ENCODE data around the gene KAZALD1.
A peak's percentile ranks its signal among the peaks of the same experiment; 100 is the strongest.

The KAZALD1 gene

DNA sequence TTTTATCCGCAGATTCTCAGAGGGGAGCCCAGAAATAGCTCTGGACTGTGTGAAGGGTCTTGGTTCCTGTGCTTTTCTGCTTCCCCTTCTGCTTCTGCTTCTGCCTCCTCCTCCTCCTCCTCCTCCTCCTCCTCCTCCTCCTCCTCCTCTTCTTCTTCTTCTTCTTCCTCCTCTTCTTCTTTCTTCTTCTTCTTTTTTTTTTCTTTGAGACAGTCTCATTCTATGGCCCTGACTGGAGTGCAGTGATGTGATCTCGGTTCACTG is 42.4 kb upstream of the KAZALD1 start:
- H3K27me3 ChIP-seq (ENCODE audit: control insufficient read depth in 1 of 2, insufficient read depth in 2 of 2, low read length in 2 of 2): peaks cover 4 to 14% of the 10 kb centered on the region in 2 donors
- no peak overlapping the region for H3K4me3 ChIP-seq (ENCODE audit: low read depth in 1 of 2, low read length in 2 of 2)

DNA sequence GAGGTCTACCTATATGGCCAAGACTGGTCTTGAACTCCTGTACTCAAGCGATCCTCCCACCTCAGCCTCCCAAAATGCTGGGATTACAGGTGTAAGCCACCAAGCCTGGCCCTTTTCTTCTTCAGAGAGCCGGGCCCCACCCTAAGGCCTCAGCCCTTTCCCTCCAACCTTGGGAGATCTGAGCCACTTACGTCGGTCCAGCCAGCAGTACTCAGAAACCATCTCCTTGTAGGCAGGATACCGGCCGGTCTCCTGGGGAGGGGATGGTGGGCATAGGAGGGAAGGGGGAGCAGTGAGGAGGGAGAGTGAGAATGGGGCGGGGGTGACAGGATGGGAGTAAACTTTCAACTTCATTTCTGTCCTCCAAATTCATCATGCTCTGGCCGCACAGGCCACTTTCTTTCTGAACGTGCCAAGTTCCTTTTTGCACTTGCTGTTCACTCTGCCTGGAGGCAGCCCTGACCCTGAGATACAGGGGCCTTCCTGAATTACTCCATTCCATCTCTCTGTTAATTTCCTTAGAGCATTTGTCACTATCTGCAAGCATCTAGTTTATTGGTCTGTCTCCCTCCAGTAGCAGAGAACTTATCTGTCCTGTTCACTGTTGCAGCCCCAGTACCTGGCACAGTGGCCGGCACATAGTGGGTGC is 41.2 kb upstream of the KAZALD1 start:
- Histone ChIP-seq H3K9me3 (ENCODE audit: control insufficient read depth in 1 of 2, low read length in 2 of 2) (no peaks in the 10 kb centered on the region), H3K9ac (ENCODE audit: low read depth in 1 of 2, low read length in 2 of 2) (no peak overlapping the region), H3K4me1 (ENCODE audit: control insufficient read depth in 1 of 2, insufficient read depth in 2 of 2, low read length in 2 of 2) (peaks cover 0 to 9% of the 10 kb centered on the region in 2 donors), H3K27ac (ENCODE audit: low read depth, low read length) (no peak overlapping the region), H3K27me3 (ENCODE audit: control insufficient read depth in 1 of 2, insufficient read depth in 2 of 2, low read length in 2 of 2) (peaks cover 4 to 14% of the 10 kb centered on the region in 2 donors), H3K36me3 (ENCODE audit: control insufficient read depth in 1 of 2, insufficient read depth in 2 of 2, low read length in 2 of 2) (no peaks in the 10 kb centered on the region), H3K4me3 (ENCODE audit: low read depth in 1 of 2, low read length in 2 of 2) (no peak overlapping the region)

More for the DNA sequence above, 42.4 kb upstream of the KAZALD1 start:
- Histone ChIP-seq H3K9me3 (ENCODE audit: control insufficient read depth in 1 of 2, low read length in 2 of 2) (no peaks in the 10 kb centered on the region), H3K27ac (ENCODE audit: low read depth, low read length) (no peak overlapping the region), H3K4me1 (ENCODE audit: control insufficient read depth in 1 of 2, insufficient read depth in 2 of 2, low read length in 2 of 2) (peaks cover 0 to 9% of the 10 kb centered on the region in 2 donors), H3K9ac (ENCODE audit: low read depth in 1 of 2, low read length in 2 of 2) (no peak overlapping the region), H3K36me3 (ENCODE audit: control insufficient read depth in 1 of 2, insufficient read depth in 2 of 2, low read length in 2 of 2) (no peaks in the 10 kb centered on the region)

DNA sequence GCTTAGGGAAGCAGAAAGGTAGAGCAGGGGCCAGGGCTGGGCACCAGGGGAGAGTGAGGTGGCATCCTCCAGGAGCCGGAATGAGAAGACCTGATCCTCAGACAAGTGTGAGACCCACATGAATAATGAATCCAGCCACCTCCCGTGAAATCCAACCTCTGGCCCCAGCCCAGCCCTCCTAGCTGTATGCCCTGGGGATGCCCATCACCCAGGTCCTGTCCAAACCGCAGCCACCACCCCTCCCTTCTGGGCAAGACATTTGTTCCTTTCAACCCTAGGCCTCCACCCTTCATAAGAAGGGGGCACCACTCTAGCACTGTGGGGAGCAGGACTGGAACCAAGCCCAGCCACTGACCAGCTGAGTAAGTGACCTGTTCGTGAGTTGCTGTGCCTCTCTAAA is 40.5 kb upstream of the KAZALD1 start:
- Histone ChIP-seq H3K4me1 (ENCODE audit: control insufficient read depth in 1 of 2, insufficient read depth in 2 of 2, low read length in 2 of 2) (peaks cover 0 to 9% of the 10 kb centered on the region in 2 donors), H3K27me3 (ENCODE audit: control insufficient read depth in 1 of 2, insufficient read depth in 2 of 2, low read length in 2 of 2) (peaks cover 4 to 9% of the 10 kb centered on the region in 2 donors), H3K9me3 (ENCODE audit: control insufficient read depth in 1 of 2, low read length in 2 of 2) (no peaks in the 10 kb centered on the region), H3K36me3 (ENCODE audit: control insufficient read depth in 1 of 2, insufficient read depth in 2 of 2, low read length in 2 of 2) (no peaks in the 10 kb centered on the region), H3K27ac (ENCODE audit: low read depth, low read length) (no peak overlapping the region), H3K4me3 (ENCODE audit: low read depth in 1 of 2, low read length in 2 of 2) (no peak overlapping the region), H3K9ac (ENCODE audit: low read depth in 1 of 2, low read length in 2 of 2) (no peak overlapping the region)

DNA sequence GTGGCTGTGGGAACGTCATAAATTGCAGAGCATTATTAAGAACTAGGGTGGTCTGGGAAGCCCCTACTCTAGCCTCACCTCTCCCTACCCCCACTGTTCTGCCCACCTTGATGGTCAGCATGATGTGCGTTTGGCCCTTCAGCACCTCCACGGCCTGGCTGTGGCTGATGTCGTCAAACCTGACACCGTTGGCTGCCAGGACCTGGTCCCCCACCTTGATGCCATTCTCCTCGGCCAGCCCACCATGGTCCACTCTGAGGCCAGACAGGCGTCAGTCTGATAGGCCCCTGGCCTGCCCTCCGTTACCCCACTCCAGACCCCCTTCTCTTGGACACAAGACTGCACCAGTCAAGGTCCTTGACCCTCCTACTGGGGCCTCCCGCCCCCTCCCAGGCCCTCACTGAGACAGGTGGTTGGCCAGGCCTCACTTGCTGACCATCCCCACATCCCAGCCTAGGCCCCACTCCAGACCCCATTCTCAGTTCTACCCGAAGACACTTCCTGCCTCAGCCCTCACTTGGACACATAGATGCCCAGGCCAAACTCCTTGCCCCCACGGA is 40.0 kb upstream of the KAZALD1 start:
- Histone ChIP-seq H3K4me1 (ENCODE audit: control insufficient read depth in 1 of 2, insufficient read depth in 2 of 2, low read length in 2 of 2) (peaks cover 0 to 9% of the 10 kb centered on the region in 2 donors), H3K27me3 (ENCODE audit: control insufficient read depth in 1 of 2, insufficient read depth in 2 of 2, low read length in 2 of 2) (peaks cover 4 to 5% of the 10 kb centered on the region in 2 donors), H3K36me3 (ENCODE audit: control insufficient read depth in 1 of 2, insufficient read depth in 2 of 2, low read length in 2 of 2) (no peaks in the 10 kb centered on the region), H3K4me3 (ENCODE audit: low read depth in 1 of 2, low read length in 2 of 2) (no peak overlapping the region), H3K27ac (ENCODE audit: low read depth, low read length) (no peak overlapping the region), H3K9me3 (ENCODE audit: control insufficient read depth in 1 of 2, low read length in 2 of 2) (no peaks in the 10 kb centered on the region), H3K9ac (ENCODE audit: low read depth in 1 of 2, low read length in 2 of 2) (no peak overlapping the region)

DNA sequence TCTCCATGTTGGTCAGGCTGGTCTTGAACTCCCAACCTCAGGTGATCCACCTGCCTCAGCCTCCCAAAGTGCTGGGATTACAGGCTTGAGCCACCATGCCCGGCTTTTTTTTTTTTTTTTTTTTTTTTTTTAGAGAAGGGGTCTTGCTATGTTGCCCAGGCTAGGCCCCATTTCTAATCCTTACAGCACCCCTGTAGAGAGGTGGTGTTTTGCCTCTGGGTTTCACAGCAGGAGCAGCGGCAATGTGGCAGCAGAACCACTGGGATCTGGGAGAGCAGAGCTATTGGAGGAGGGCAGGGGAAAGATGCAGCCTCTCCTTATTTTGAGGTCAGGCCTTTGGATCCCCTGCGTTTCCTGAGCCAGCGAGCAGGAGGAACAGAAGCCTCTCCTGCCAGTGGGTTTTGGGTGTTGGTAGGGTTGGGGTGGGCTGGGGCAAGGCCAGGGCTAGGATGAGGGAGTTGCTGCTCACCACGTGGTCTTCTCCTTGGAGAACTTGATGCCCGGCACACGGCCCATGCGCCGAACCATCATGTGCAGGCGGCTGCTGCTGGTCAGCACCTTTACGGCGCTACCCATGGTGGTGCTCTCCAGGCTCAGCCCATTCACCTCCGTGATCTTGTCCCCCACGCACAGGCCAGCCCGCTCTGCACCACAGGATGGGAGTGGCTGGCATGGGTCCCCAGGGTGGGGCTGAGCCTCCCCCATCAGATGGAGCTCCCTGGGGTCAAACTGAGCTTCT is 38.7 kb upstream of the KAZALD1 start:
- no peak overlapping the region for H3K27ac ChIP-seq (ENCODE audit: low read depth, low read length)
- H3K36me3 ChIP-seq (ENCODE audit: control insufficient read depth in 1 of 2, insufficient read depth in 2 of 2, low read length in 2 of 2): no peaks in the 10 kb centered on the region
- H3K9me3 ChIP-seq (ENCODE audit: control insufficient read depth in 1 of 2, low read length in 2 of 2): no peaks in the 10 kb centered on the region
- peaks cover 0 to 5% of the 10 kb centered on the region in 2 donors for H3K27me3 ChIP-seq (ENCODE audit: control insufficient read depth in 1 of 2, insufficient read depth in 2 of 2, low read length in 2 of 2)
- H3K9ac ChIP-seq (ENCODE audit: low read depth in 1 of 2, low read length in 2 of 2): no peak overlapping the region
- no peak overlapping the region for H3K4me3 ChIP-seq (ENCODE audit: low read depth in 1 of 2, low read length in 2 of 2)
- peaks cover 0 to 9% of the 10 kb centered on the region in 2 donors for H3K4me1 ChIP-seq (ENCODE audit: control insufficient read depth in 1 of 2, insufficient read depth in 2 of 2, low read length in 2 of 2)

DNA sequence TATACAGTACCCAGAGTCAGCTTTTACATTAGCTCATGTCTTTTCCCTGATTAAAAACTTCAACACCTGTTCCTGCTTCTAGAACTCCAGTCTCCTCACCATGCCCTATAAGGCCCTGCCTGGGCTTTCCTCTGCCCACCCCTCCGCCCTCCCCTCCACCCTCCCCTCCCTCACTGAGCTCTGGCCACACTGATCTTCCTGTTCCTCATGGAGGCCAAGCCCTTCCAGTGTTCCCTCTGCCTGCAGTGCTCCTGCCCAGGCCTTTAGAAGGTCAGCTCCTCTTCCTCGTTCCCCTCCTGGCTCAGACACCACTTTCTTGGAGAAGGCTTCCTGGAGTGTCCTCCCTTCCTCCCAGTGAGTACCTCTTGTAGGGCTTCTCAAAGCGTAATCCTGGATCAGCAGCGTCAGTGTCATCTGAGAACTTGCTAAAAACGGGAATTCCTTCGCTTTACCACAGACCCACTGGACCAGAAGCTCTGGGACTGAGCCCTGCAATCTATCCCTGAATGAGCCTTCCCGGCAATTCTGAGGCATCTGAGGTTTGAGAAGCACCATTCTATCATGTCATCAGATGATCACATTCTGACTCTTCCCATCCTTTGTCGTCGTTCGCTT is 34.6 kb upstream of the KAZALD1 start:
- peaks cover 0 to 2% of the 10 kb centered on the region in 2 donors for H3K27me3 ChIP-seq (ENCODE audit: control insufficient read depth in 1 of 2, insufficient read depth in 2 of 2, low read length in 2 of 2)
- peaks cover 0 to 16% of the 10 kb centered on the region in 2 donors for H3K4me1 ChIP-seq (ENCODE audit: control insufficient read depth in 1 of 2, insufficient read depth in 2 of 2, low read length in 2 of 2)
- no peak overlapping the region for H3K4me3 ChIP-seq (ENCODE audit: low read depth in 1 of 2, low read length in 2 of 2)
- H3K27ac ChIP-seq (ENCODE audit: low read depth, low read length): no peak overlapping the region
- H3K36me3 ChIP-seq (ENCODE audit: control insufficient read depth in 1 of 2, insufficient read depth in 2 of 2, low read length in 2 of 2): no peaks in the 10 kb centered on the region
- no peak overlapping the region for H3K9ac ChIP-seq (ENCODE audit: low read depth in 1 of 2, low read length in 2 of 2)
- no peaks in the 10 kb centered on the region for H3K9me3 ChIP-seq (ENCODE audit: control insufficient read depth in 1 of 2, low read length in 2 of 2)

DNA sequence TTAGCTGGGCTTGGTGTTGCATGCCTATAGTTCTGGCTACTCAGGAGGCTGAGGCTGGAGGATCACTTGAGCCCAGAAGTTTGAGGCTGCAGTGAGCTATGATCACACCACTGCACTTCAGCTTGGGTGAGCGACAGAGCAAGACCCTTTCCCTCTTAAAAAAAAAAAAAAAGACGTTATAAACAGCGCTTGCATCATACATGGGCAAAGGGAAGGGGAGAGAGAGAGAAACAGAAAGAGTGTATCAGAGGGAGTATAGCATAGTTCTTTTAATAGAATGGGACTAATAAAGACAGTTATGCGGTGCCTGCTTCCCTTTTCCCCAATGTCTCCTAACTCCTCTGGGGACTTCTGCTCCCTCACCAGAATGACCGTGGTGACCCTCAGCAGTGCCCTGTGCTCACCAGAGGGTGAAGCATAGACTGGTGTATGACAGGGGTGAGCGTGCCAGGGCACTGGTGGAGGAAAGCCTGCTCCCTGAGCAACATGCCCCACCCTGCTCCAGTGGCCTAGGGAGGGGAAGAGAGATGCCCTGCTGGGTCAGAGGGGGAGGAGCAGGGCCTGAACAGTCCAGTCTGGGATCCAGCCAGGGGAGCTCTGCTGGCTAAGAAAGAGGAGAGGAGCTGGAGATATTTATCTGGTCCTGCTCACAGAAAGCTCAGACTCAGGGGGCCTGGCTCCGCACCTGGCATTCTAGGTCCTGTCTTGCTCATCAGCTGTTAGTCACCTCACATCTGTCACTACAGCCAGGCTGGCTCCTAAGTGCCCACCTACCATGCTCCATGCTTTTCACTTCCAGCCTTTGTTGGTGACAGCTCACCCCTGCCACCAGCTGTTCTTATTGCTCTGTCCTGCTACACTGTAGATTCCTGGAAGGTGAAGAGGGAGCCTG is 33.1 kb upstream of the KAZALD1 start:
- Histone ChIP-seq H3K4me1 (ENCODE audit: control insufficient read depth in 1 of 2, insufficient read depth in 2 of 2, low read length in 2 of 2) (peaks cover 10 to 29% of the 10 kb centered on the region in 2 donors), H3K9ac (ENCODE audit: low read depth in 1 of 2, low read length in 2 of 2) (no peak overlapping the region), H3K27me3 (ENCODE audit: control insufficient read depth in 1 of 2, insufficient read depth in 2 of 2, low read length in 2 of 2) (peaks cover 0 to 2% of the 10 kb centered on the region in 2 donors)

DNA sequence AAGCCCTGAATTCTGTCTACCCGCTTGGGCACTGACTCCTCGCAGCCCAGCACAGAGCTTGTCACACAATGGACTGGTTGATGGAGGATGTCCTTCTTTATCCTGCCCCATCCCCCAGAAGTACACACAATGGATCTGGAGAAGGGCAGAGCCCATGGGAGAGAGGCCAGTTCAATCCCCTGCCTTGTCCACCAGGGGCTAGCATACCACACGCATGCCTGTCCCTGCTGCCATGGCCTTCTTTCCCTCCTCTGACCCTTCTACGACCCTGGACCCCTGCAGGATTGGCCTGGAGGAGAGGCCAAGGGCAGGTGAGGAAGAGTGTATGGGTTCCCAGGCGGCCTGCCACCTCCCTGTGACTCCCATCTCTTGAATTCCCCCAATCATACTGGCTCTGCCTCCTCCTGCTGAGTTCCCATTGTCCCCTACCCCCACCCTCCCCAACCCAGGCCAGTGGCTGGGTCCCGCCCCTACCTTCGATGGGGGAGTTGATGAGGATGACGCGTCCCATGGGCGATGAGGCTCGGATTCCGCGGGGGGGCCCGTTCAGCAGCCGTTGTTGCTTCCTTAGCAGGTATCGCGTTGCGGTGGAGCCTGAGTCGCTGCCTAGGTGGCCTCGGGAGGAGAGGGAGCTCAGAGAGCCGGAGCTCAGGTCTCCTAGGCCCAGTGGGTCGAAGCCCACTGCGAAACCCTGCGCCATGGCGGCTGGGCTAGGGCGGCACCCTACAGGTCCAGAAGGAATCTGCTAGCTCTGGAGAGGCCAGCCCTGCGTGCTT is 32.1 kb upstream of the KAZALD1 start:
- H3K4me3 ChIP-seq (ENCODE audit: low read depth in 1 of 2, low read length in 2 of 2): no peak overlapping the region
- peaks cover 0 to 2% of the 10 kb centered on the region in 2 donors for H3K36me3 ChIP-seq (ENCODE audit: control insufficient read depth in 1 of 2, insufficient read depth in 2 of 2, low read length in 2 of 2)
- H3K27me3 ChIP-seq (ENCODE audit: control insufficient read depth in 1 of 2, insufficient read depth in 2 of 2, low read length in 2 of 2): peaks cover 0 to 2% of the 10 kb centered on the region in 2 donors
- peak overlapping the region in 1 of 2 donors; percentile 21 for H3K9ac ChIP-seq (ENCODE audit: low read depth in 1 of 2, low read length in 2 of 2)
- peaks cover 13 to 32% of the 10 kb centered on the region in 2 donors for H3K4me1 ChIP-seq (ENCODE audit: control insufficient read depth in 1 of 2, insufficient read depth in 2 of 2, low read length in 2 of 2)
- no peak overlapping the region for H3K27ac ChIP-seq (ENCODE audit: low read depth, low read length)
- H3K9me3 ChIP-seq (ENCODE audit: control insufficient read depth in 1 of 2, low read length in 2 of 2): no peaks in the 10 kb centered on the region

More for the DNA sequence above, 33.1 kb upstream of the KAZALD1 start:
- no peaks in the 10 kb centered on the region for H3K9me3 ChIP-seq (ENCODE audit: control insufficient read depth in 1 of 2, low read length in 2 of 2)
- no peak overlapping the region for H3K4me3 ChIP-seq (ENCODE audit: low read depth in 1 of 2, low read length in 2 of 2)
- no peak overlapping the region for H3K27ac ChIP-seq (ENCODE audit: low read depth, low read length)
- no peaks in the 10 kb centered on the region for H3K36me3 ChIP-seq (ENCODE audit: control insufficient read depth in 1 of 2, insufficient read depth in 2 of 2, low read length in 2 of 2)

DNA sequence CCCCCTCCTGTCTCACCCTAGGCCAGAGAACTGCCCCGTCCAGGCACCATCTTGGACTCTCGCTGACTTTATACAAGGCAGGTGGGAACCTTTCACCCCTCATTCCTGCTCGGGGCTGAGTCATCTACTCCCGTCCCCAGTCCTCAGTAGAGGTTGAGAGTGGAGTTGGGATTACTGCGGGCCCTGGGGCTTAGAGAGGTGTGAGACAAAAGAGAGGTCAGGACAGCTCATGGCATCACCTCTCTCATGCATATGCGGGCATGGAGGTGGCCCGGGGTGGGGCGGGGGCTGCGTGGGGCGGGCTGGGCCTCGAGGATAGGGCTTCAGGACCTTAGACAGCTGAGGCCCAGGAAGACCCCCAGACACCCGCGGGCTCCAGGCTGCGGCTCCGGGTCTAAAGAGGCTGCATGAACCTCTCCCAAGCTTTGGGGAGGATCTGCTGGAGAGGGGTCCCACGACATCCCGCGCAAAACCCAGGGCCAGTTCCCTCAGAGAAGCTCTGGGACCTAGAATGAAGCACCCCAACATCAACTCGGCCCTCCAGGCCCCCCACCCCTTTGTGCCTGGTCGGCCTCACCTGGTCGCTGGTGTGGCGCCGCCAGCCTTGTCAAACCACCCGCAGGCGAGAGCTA is 31.2 kb upstream of the KAZALD1 start:
- H3K9me3 ChIP-seq (ENCODE audit: control insufficient read depth in 1 of 2, low read length in 2 of 2): no peaks in the 10 kb centered on the region
- H3K27me3 ChIP-seq (ENCODE audit: control insufficient read depth in 1 of 2, insufficient read depth in 2 of 2, low read length in 2 of 2): peaks cover 0 to 2% of the 10 kb centered on the region in 2 donors
- peaks cover 21 to 41% of the 10 kb centered on the region in 2 donors for H3K4me1 ChIP-seq (ENCODE audit: control insufficient read depth in 1 of 2, insufficient read depth in 2 of 2, low read length in 2 of 2)
- H3K4me3 ChIP-seq (ENCODE audit: low read depth in 1 of 2, low read length in 2 of 2): peak overlapping the region; percentile 69 to 84
- H3K36me3 ChIP-seq (ENCODE audit: control insufficient read depth in 1 of 2, insufficient read depth in 2 of 2, low read length in 2 of 2): peaks cover 9 to 11% of the 10 kb centered on the region in 2 donors
- H3K27ac ChIP-seq (ENCODE audit: low read depth, low read length): no peak overlapping the region
- peak overlapping the region; percentile 44 to 81 for H3K9ac ChIP-seq (ENCODE audit: low read depth in 1 of 2, low read length in 2 of 2)

Data from duodenal mucosa (tissue), 2 donors.